ENCODE results near the gene KCMF1. TPM values are rescaled to one million over a fixed set of nuclear protein-coding genes. Genes with fewer than 3 reads are reported as not detected.

The KCMF1 gene
- total and polyA plus RNA-seq, 4 donors: 10.5 to 45.4 (median 23.1) TPM

GRCh38 chr2:85073033-85073432, 102.1 kb downstream of the KCMF1 start:
- no peaks in the 10 kb centered on the region for H3K9me3 ChIP-seq (ENCODE audit: control insufficient read depth in 4 of 4, low read length in 3 of 4)
- no peaks in the 10 kb centered on the region for H3K4me1 ChIP-seq (ENCODE audit: control insufficient read depth in 4 of 4, insufficient read depth in 4 of 4, low read length in 3 of 4)
- H3K4me3 ChIP-seq (ENCODE audit: low read depth in 1 of 3, low read length in 3 of 3): no peak overlapping the region
- no peak overlapping the region for H3K27ac ChIP-seq (ENCODE audit: low read depth in 1 of 2, low read length in 2 of 2)
- no peak for DNase-seq (ENCODE audit: low spot score)
- no peaks in the 10 kb centered on the region for H3K27me3 ChIP-seq (ENCODE audit: control insufficient read depth in 4 of 4, insufficient read depth in 4 of 4, low read length in 3 of 4)
- 77% methylated on average over 3 of the region's 3 CpGs for WGBS
- no peaks in the 10 kb centered on the region for H3K36me3 ChIP-seq (ENCODE audit: control insufficient read depth in 4 of 4, insufficient read depth in 3 of 4, low read depth in 1 of 4, low read length in 3 of 4)
- H3K9ac ChIP-seq (ENCODE audit: low read depth in 1 of 2, low read length in 2 of 2): no peak overlapping the region
- TF ChIP-seq FOXA1 (IDR thresholded peaks at IDR 0.05) (no peak), FOXA2 (IDR thresholded peaks at IDR 0.05) (no peak)

- no peaks in the 10 kb centered on the region for H3K9me3 ChIP-seq (ENCODE audit: control insufficient read depth in 4 of 4, low read length in 3 of 4)
- no peak overlapping the region for H3K9ac ChIP-seq (ENCODE audit: low read depth in 1 of 2, low read length in 2 of 2)
- H3K27me3 ChIP-seq (ENCODE audit: control insufficient read depth in 4 of 4, insufficient read depth in 4 of 4, low read length in 3 of 4): no peaks in the 10 kb centered on the region
- no peak for TF ChIP-seq MAX (IDR thresholded peaks at IDR 0.05)
- TF ChIP-seq FOXA2 (IDR thresholded peaks at IDR 0.05): no peak
- no peak for TF ChIP-seq FOXA1 (IDR thresholded peaks at IDR 0.05)
- TF ChIP-seq REST (IDR thresholded peaks at IDR 0.05): no peak
- no peak for TF ChIP-seq EGR1 (IDR thresholded peaks at IDR 0.05; ENCODE audit: low read depth in 2 of 2)
- no peak for TF ChIP-seq CTCF (IDR thresholded peaks at IDR 0.05; ENCODE audit: low read depth, low read length, missing input control)
- TF ChIP-seq HNF4G (IDR thresholded peaks at IDR 0.05): no peak
- TF ChIP-seq GABPA (IDR thresholded peaks at IDR 0.05 in 1 of 2, conservative IDR thresholded peaks at IDR 0.05 in 1 of 2): no peak
- no peak for TF ChIP-seq TAF1 (conservative IDR thresholded peaks at IDR 0.05)
- TF ChIP-seq RAD21 (IDR thresholded peaks at IDR 0.05): no peak
- TF ChIP-seq ATF3 (IDR thresholded peaks at IDR 0.05): no peak
- no peak for TF ChIP-seq NR2F2 (IDR thresholded peaks at IDR 0.05)
- WGBS: 81% methylated on average over 9 of the region's 9 CpGs
- no peaks in the 10 kb centered on the region for H3K4me1 ChIP-seq (ENCODE audit: control insufficient read depth in 4 of 4, insufficient read depth in 4 of 4, low read length in 3 of 4)
- H3K4me3 ChIP-seq (ENCODE audit: low read depth in 1 of 3, low read length in 3 of 3): no peak overlapping the region
- DNase-seq (ENCODE audit: low spot score): no peak
- H3K27ac ChIP-seq (ENCODE audit: low read depth in 1 of 2, low read length in 2 of 2): no peak overlapping the region
- H3K36me3 ChIP-seq (ENCODE audit: control insufficient read depth in 4 of 4, insufficient read depth in 3 of 4, low read depth in 1 of 4, low read length in 3 of 4): no peaks in the 10 kb centered on the region
These were observed 105.8 kb downstream of the KCMF1 start for GRCh38 chr2:85076618-85077274.
